Testis (tissue), 3 donors: ENCODE data around the gene DYNC1LI1. TPM values are rescaled to one million over a fixed set of nuclear protein-coding genes. Genes with fewer than 3 reads are reported as not detected.

Source experiments
- DNase-seq: peaks from one replicate; pipeline ENCODE4 v3.0.0-alpha.2; 2019
- H3K27ac ChIP-seq, 2 donors: fragments of 200-600 bp; sonication (generic); one replicate each; pipeline ENCODE4 v1.5.1; 2019
- H3K27me3 ChIP-seq: fragments of 200-600 bp; sonication (generic); one replicate; pipeline ENCODE4 v1.5.1; 2019
- H3K36me3 ChIP-seq: fragments of 200-600 bp; sonication (generic); one replicate; pipeline ENCODE4 v1.5.1; 2017; ENCODE audit warnings: low read depth; ENCODE audit errors: missing control alignments
- H3K4me1 ChIP-seq: fragments of 200-600 bp; sonication (generic); one replicate; pipeline ENCODE4 v1.5.1; 2019
- H3K4me3 ChIP-seq, 2 donors: fragments of 200-600 bp; sonication (generic); one replicate each; pipeline ENCODE4 v1.5.1; 2017 to 2019
- H3K9me3 ChIP-seq: fragments of 200-600 bp; sonication (generic); one replicate; pipeline ENCODE4 v1.5.1; 2017
- POLR2A ChIP-seq: fragments of 450-650 bp; IDR thresholded peaks from one replicate; pipeline ENCODE4 v1.6.1; 2017; ENCODE audit warnings: antibody characterized with exemption, mild to moderate bottlenecking, moderate library complexity
- WGBS, 2 donors: methylation state at CpG; one replicate each; pipeline ENCODE4 v1.1.5; 2018; 5-methylcytosine and 5-hydroxymethylcytosine counted together
- intact Hi-C: fragments of 100-400 bp; cut with DNase I; formaldehyde crosslinking; loops from one replicate; pipeline ENCODE4 v1.15.1; 2023; ENCODE audit warnings: low total_unique reads
- polyA plus RNA-seq: library from polyadenylated mRNA; stranded (reverse); fragments of 350-450 nt; fragmentation: Illumina TruSeq; extraction: RNeasy Lipid Tissue Mini Kit (QIAGEN cat#74804); gene quantifications from one replicate; pipeline ENCODE4 v1.2.3, GENCODE V29; 2014; ENCODE audit warnings: low read depth, low replicate concordance; ENCODE audit not compliant: insufficient read depth
- total RNA-seq, 2 donors: library from RNA; depleted of rRNA; stranded (reverse); fragments of >200 nt; gene quantifications; one replicate each; pipeline ENCODE4 v1.2.3, GENCODE V29; 2016
- TF ChIP-seq, protein P1 (sequence below), 3 experiments: fragments of 450-650 bp in 2 of 3; fragments of 200-600 bp in 1 of 3; sonication (generic) in 1 of 3; IDR thresholded peaks; one replicate each; pipeline ENCODE4 v1.5.1; 2016 to 2019; ENCODE audit warnings: antibody characterized with exemption in 3 of 3, mild to moderate bottlenecking in 2 of 3, moderate library complexity in 1 of 3

Gene DYNC1LI1
- total and polyA plus RNA-seq, 3 donors from 2014 or later: 53.9 to 85.7 (median 61.3) TPM

DNA sequence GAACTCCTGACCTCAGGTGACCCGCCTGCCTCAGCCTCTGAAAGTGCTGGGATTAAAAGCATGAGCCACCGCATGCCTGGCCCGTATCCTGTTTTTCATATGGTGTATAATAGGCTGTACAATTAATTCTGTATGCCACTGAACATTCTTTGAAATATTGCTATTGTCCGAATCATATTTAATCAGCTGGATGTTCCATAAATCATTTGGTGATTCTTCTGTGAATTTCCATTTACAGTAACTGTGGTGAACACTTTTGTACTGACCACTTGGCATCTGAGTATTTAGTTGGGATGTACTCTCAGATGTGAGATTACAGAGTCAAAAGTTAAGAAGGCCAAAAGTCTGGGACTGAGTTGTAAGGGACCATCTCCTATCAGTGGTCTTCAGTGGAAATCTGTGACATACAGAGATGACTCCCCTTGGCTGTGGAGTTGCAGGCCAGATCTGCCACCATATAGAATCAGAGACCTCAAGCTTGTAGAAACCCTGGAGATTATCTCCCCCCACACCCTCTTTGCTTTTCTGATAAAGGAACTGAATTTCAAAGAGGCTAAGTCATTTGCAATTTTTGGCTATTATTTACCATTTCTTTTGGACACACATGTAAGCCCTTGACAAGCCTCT is 25.7 kb upstream of the DYNC1LI1 start:
- DNase-seq: no peak
- Histone ChIP-seq H3K4me3 (no peak overlapping the region), H3K4me1 (no peaks in the 10 kb centered on the region), H3K27me3 (no peaks in the 10 kb centered on the region), H3K27ac (no peak overlapping the region), H3K36me3 (no peaks in the 10 kb centered on the region), H3K9me3 (no peaks in the 10 kb centered on the region)
- WGBS, 2 donors: 84 to 86% methylated on average over 4 of the region's 4 CpGs
- TF ChIP-seq, protein P1, sequence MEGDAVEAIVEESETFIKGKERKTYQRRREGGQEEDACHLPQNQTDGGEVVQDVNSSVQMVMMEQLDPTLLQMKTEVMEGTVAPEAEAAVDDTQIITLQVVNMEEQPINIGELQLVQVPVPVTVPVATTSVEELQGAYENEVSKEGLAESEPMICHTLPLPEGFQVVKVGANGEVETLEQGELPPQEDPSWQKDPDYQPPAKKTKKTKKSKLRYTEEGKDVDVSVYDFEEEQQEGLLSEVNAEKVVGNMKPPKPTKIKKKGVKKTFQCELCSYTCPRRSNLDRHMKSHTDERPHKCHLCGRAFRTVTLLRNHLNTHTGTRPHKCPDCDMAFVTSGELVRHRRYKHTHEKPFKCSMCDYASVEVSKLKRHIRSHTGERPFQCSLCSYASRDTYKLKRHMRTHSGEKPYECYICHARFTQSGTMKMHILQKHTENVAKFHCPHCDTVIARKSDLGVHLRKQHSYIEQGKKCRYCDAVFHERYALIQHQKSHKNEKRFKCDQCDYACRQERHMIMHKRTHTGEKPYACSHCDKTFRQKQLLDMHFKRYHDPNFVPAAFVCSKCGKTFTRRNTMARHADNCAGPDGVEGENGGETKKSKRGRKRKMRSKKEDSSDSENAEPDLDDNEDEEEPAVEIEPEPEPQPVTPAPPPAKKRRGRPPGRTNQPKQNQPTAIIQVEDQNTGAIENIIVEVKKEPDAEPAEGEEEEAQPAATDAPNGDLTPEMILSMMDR (IDR thresholded peaks at IDR 0.05): no peak
- intact Hi-C loops: no loop called here

DNA sequence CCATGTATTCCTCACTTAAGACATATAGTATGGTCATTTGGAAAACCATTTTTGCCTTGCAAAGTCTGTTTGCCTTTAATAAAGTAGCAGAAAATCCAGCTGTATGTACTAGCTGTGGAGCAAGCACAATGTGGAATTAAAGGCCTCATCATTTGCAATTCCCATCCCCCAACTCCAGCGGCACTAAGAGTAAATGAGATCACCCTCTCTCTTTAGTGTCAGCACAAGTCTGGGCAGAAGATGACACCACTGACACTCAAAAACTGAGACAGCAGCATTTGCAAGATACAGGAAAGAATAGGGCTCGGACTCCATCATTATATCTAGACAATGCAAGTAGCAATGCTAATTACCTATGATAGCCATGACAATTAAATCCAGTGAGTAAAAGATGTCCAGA is 24.7 kb upstream of the DYNC1LI1 start:
- no peak overlapping the region for H3K27ac ChIP-seq
- no peak for DNase-seq

DNA sequence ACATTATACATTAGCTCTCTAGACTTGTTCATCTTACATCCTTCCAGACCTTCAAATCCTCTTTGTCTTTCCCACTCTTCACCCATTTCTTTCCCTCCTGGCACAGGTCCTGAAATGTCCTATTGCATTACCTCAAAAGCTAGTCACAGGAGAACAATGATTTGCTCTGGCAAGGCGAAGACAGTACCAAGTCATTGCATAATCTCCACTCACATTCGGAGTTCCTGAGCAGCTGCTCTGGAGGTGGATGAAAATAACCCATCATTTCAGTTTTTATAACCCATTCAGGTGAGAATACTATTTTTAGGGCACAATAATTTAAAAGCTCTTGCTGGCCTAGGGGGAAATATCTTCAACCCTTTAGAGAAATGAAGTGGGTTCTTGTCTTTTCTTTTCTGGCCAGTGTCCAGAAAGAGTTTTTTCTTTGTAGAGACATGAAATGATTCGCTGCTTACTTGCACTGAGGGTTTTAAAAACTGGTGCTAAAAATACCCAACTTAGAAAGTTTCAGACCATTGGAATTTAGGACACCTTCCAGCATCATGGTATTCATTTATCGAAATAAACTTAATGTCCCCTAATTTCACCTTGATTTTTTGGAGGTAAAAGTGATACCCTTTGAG is 23.4 kb upstream of the DYNC1LI1 start:
- Histone ChIP-seq H3K27me3 (no peaks in the 10 kb centered on the region), H3K4me3 (no peak overlapping the region), H3K9me3 (no peaks in the 10 kb centered on the region), H3K4me1 (no peaks in the 10 kb centered on the region), H3K36me3 (no peaks in the 10 kb centered on the region), H3K27ac (no peak overlapping the region)
- intact Hi-C loops: no loop called here
- 82 to 85% methylated on average over 4 of the region's 4 CpGs for WGBS, 2 donors
- no peak for DNase-seq
- TF ChIP-seq, protein P1 (IDR thresholded peaks at IDR 0.05): no peak
- TF ChIP-seq POLR2A: no peak

More for the DNA sequence above, 24.7 kb upstream of the DYNC1LI1 start:
- intact Hi-C loops: no loop called here
- 89 to 92% methylated on average over 2 of the region's 2 CpGs for WGBS, 2 donors
- H3K36me3 ChIP-seq: no peaks in the 10 kb centered on the region
- TF ChIP-seq POLR2A: no peak
- TF ChIP-seq, protein P1 (IDR thresholded peaks at IDR 0.05): no peak
- H3K4me3 ChIP-seq: no peak overlapping the region
- no peaks in the 10 kb centered on the region for H3K27me3 ChIP-seq
- no peaks in the 10 kb centered on the region for H3K9me3 ChIP-seq
- no peaks in the 10 kb centered on the region for H3K4me1 ChIP-seq

DNA sequence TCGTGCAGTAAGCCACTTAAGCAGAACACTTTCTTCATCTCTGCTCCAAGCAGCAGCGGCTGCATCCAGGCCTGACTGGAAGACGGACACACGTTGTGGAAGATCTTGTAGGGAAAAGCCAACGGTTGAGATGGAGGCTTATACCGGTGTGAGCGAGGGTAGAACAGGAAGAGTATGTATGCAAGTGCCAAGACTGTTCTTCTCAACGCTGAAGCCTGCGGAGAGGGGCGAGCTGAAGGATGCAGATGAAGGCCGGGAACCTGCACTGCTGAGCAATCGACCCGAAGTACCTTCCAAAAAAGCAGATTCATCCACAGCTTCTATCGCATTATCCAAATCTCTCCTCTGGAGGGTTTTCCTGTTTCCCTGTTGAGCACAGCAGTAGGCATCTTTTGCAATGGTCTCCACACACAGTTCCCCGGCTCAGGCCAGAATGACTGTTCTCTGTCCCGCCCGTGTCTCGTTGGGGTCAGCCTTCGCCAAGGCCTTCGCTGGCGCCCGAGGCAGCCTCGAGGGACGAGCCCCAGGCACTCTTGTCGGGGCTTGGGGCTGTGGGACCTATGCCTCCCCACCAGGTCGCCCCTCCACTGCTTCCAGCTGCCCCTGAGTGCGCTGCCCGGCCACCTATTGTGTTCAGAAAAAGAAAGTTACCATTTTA is 22.2 kb upstream of the DYNC1LI1 start:
- Histone ChIP-seq H3K9me3 (no peaks in the 10 kb centered on the region), H3K27me3 (no peaks in the 10 kb centered on the region), H3K4me1 (no peaks in the 10 kb centered on the region), H3K4me3 (no peak overlapping the region), H3K27ac (no peak overlapping the region), H3K36me3 (no peaks in the 10 kb centered on the region)
- no peak for DNase-seq
- intact Hi-C loops: no loop called here
- TF ChIP-seq, protein P1 (IDR thresholded peaks at IDR 0.05): no peak
- no peak for TF ChIP-seq POLR2A
- 59% methylated on average over 23 to 28 of the region's 28 CpGs for WGBS, 2 donors
